Activated T-cell treated with anti-CD3 and anti-CD28 coated beads for 24 hours (primary cell): Measurements from ENCODE around the gene GNB3.

Source experiments
- DNase-seq: peaks from one replicate; pipeline ENCODE4 v3.0.0-alpha.2; 2020; ENCODE audit warnings: low read depth

GNB3 gene

GRCh38 chr12:6840761-6841515, at the start of gene GNB3:
Gene GNB3 (plus strand): TSS chr12:6840925. CDS start chr12:6841288, 363 bp downstream.
- DNase-seq = no peak

- no peak for DNase-seq
Measured at GRCh38 chr12:6791931-6792520, 48.7 kb upstream of the GNB3 start.

DNA sequence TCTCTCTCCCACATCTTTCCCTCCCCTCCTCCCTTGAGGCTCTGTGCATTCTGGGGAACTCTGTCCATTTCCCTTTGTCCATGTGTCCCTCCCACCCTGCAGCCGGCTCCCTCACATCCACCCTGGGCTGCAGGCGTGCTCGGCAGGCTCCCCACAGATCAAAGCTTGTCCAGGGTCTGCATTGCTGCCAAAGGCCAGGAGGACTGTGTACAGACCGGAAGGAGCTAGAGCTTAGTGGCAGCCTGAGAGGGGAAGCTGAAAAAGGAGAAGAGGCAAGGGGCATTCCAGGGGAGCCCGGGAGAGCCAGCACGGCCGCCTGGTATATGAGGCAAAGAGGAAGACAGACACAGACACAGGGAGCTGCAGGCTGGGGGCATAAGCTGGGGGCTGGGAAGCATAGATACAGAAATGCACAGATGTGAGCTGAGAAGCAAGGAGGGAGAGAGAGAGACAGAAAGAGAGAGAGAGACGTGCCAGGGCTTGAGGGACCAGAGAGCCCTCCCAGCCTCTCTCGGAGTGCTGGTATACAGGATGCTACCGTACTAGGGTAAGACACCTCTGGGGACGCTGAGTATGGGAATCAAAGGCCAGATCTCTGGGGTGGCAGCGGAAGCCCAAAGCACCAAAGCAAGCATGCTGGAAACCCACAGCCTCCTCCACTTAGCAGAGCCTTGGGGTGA, 48.1 kb upstream of the GNB3 start:
- DNase-seq = no peak

DNA sequence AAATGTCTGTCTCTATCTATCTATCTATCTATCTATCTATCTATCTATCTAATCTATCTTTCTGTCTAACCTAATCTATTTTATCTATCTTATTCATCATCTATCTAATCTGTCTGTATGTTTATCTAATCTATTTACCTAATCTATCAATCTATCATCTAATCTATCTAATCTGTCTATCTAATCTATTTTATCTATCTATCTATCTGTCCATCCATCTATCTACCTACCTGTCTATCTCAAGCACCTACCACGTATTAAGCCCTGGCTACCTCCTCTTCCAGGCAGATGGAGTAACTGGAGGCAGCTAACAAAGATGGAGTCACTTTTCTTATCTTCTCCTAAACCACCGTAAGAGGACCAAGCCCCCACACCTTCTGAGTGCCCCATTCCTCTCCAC, 45.6 kb upstream of the GNB3 start:
- DNase-seq = no peak

GRCh38 chr12:6796576-6796975, 44.1 kb upstream of the GNB3 start:
- DNase-seq = no peak

DNA sequence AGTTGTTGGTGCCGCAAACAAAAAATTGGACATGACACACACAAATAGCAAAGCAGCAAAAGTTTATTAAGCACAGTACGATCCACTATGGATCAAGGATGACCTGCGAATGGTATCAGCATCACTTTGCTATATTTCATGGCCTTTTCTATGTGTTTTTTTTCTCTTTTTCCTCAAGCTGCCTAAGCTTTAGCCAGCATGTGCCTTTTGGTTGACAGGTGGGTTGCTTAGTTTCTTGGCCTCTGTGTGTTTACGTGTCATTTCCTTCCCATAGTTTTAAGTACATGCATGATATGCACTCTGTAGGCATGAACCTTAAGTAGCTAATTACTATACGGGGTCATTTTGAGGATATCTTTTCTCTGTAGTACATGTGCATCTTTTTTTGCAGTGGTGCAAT, 41.6 kb upstream of the GNB3 start:
- DNase-seq = no peak

- no peak for DNase-seq
Measured at GRCh38 chr12:6807170-6807569, 33.6 kb upstream of the GNB3 start.

- DNase-seq = no peak
Measured at GRCh38 chr12:6809056-6809455, 31.7 kb upstream of the GNB3 start.

DNA sequence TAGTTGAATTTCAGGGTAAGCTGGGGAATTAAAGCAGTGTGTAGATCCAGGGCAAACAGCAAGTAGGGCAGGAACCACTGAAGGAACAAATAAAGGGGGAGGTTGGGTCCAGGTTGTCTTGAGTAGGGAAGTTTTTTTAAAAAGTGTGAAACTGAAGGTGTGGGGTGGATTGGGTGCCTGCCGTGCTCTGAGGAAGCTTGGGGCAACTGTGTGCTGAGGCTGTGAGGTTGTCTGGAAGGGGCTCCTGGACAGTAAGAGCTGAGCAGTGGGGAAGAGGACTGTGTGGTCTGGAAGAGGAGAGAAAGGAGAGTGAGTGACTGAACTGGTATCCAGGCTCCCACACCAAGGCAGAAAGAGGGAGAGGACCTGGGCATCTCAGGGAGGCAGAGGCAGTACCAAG, 30.0 kb upstream of the GNB3 start:
- DNase-seq = no peak

- DNase-seq = no peak
Measured at GRCh38 chr12:6813363-6813762, 27.4 kb upstream of the GNB3 start.

- no peak for DNase-seq
Measured at GRCh38 chr12:6816598-6816997, 24.1 kb upstream of the GNB3 start.

GRCh38 chr12:6817098-6817497, 23.6 kb upstream of the GNB3 start:
- DNase-seq = no peak

DNA sequence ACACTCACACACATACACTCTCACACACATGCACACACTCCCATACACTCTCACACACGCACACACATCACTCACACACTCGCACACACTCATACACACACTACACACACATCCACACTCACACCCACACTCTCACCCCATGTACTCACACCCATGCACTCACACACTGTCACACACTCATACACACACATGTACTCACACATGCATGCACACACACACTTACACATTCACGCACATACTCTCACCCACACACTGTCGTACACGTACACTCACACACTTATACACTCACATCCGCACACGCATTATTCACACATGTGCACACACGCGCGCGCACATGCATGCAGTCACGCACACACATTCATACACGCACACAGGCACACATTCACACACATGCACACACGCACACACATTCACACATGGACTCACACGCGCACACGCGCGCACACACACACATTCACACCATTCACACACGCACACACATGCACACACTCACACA, 23.0 kb upstream of the GNB3 start:
- DNase-seq = no peak

DNA sequence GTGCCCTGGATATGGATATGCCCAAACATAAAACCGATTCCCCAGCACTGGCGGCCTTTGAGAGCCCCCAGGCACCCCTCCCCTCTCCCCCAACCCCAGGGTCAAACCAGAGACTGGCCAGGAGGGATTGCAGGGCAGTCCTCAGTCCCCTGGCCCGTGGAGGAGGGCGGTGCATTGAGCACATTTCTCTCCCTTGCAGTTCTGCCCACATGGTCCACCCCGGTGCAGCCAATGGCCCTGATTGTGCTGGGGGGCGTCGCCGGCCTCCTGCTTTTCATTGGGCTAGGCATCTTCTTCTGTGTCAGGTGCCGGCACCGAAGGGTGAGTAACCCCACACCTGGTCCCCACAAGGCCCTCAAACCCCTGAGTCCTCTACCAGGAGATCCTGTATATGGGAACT, 22.5 kb upstream of the GNB3 start:
- DNase-seq = no peak

- no peak for DNase-seq
Measured at GRCh38 chr12:6818645-6819044, 22.1 kb upstream of the GNB3 start.

GRCh38 chr12:6819106-6820030, 21.4 kb upstream of the GNB3 start:
- DNase-seq = no peak

DNA sequence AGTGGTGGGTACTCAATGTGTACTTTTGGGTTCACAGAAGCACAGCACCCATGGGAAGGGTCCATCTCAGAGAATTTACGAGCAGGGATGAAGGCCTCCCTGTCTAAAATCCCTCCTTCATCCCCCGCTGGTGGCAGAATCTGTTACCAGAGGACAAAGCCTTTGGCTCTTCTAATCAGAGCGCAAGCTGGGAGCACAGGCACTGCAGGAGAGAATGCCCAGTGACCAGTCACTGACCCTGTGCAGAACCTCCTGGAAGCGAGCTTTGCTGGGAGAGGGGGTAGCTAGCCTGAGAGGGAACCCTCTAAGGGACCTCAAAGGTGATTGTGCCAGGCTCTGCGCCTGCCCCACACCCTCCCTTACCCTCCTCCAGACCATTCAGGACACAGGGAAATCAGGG, 20.6 kb upstream of the GNB3 start:
- no peak for DNase-seq

- no peak for DNase-seq
Measured at GRCh38 chr12:6821591-6822425, 18.9 kb upstream of the GNB3 start, which contains the start of gene GPR162. Gene GPR162 (plus strand): TSS chr12:6821821. CDS start chr12:6823899, 2,078 bp downstream.

- no peak for DNase-seq
Measured at GRCh38 chr12:6822426-6823135, 18.1 kb upstream of the GNB3 start.
